Neuronal stem cell (in vitro differentiated cells): ENCODE results near the gene LIPT1.

Experiments
- DNase-seq: peaks from one replicate; pipeline ENCODE4 v3.0.0-alpha.2; 2013; ENCODE audit warnings: low spot score
- H2AFZ ChIP-seq: one replicate; pipeline ENCODE4 v1.6.1; 2013; ENCODE audit warnings: mild to moderate bottlenecking, low read length, inconsistent platforms
- H2AK5ac ChIP-seq: 2 replicates; pipeline ENCODE4 v1.6.1; 2013; ENCODE audit warnings: low read depth, mild to moderate bottlenecking, inconsistent platforms, low read length, moderate library complexity, mixed read lengths
- H2BK120ac ChIP-seq: 2 replicates; pipeline ENCODE4 v1.6.1; 2013; ENCODE audit warnings: low read depth, mild to moderate bottlenecking, inconsistent platforms, low read length, moderate library complexity, mixed read lengths
- H2BK12ac ChIP-seq: one replicate; pipeline ENCODE4 v1.6.1; 2013; ENCODE audit warnings: low read length, inconsistent platforms
- H2BK15ac ChIP-seq: 2 replicates; pipeline ENCODE4 v1.6.1; 2013; ENCODE audit warnings: mild to moderate bottlenecking, low read length, inconsistent platforms, mixed read lengths
- H2BK5ac ChIP-seq: one replicate; pipeline ENCODE4 v1.6.1; 2013; ENCODE audit warnings: inconsistent platforms, mild to moderate bottlenecking, low read length, moderate library complexity
- H3K14ac ChIP-seq: one replicate; pipeline ENCODE4 v1.6.1; 2013; ENCODE audit warnings: low read length, inconsistent platforms
- H3K18ac ChIP-seq: 2 replicates; pipeline ENCODE4 v1.6.1; 2013; ENCODE audit warnings: low read length, inconsistent platforms
- H3K23ac ChIP-seq: 2 replicates; pipeline ENCODE4 v1.6.1; 2013; ENCODE audit warnings: low read depth, mild to moderate bottlenecking, mixed read lengths, low read length, inconsistent platforms; ENCODE audit not compliant: poor library complexity
- H3K27ac ChIP-seq: replicated peaks from 3 replicates; pipeline ENCODE4 v1.5.1; 2013; ENCODE audit warnings: low read length, inconsistent platforms
- H3K27me3 ChIP-seq, 3 experiments: 2 replicates each; pipeline ENCODE4 v1.6.1; 2013; ENCODE audit warnings: low read length in 3 of 3, mild to moderate bottlenecking in 2 of 3, inconsistent platforms in 1 of 3, low read depth in 1 of 3, mixed read lengths in 1 of 3, moderate library complexity in 1 of 3; ENCODE audit not compliant: control insufficient read depth in 3 of 3, insufficient read depth in 3 of 3
- H3K36me3 ChIP-seq, 2 donors: replicated peaks in 1 of 2; 2 replicates each; pipeline ENCODE4 v1.6.1; 2013; ENCODE audit warnings: low read length in 2 of 2; ENCODE audit not compliant: control insufficient read depth in 2 of 2, insufficient read depth in 2 of 2
- H3K4ac ChIP-seq: 2 replicates; pipeline ENCODE4 v1.6.1; 2013; ENCODE audit warnings: inconsistent platforms, mild to moderate bottlenecking, low read length, moderate library complexity
- H3K4me1 ChIP-seq, 2 donors: 1 replicate in 1 of 2; 2 replicates in 1 of 2; pipeline ENCODE4 v1.6.1; 2013; ENCODE audit warnings: low read length in 2 of 2, low read depth in 1 of 2; ENCODE audit not compliant: control insufficient read depth in 2 of 2, insufficient read depth in 1 of 2
- H3K4me2 ChIP-seq: one replicate; pipeline ENCODE4 v1.6.1; 2013; ENCODE audit warnings: mild to moderate bottlenecking, low read length, inconsistent platforms; ENCODE audit not compliant: insufficient read depth, poor library complexity, severe bottlenecking
- H3K4me3 ChIP-seq, 2 donors: 2 replicates each; pipeline ENCODE4 v1.5.1; 2013; ENCODE audit warnings: low read length in 2 of 2, mild to moderate bottlenecking in 2 of 2, inconsistent platforms in 1 of 2, moderate library complexity in 1 of 2
- H3K79me1 ChIP-seq: one replicate; pipeline ENCODE4 v1.6.1; 2013; ENCODE audit warnings: low read depth, mild to moderate bottlenecking, inconsistent platforms, low read length, moderate library complexity
- H3K9ac ChIP-seq: one replicate; pipeline ENCODE4 v1.6.1; 2013; ENCODE audit warnings: mild to moderate bottlenecking, low read depth, low read length, inconsistent platforms; ENCODE audit not compliant: poor library complexity
- H3K9me3 ChIP-seq, 2 donors: replicated peaks in 1 of 2; 2 replicates each; pipeline versions ENCODE3 to v1.6.1; 2013; ENCODE audit warnings: low read length in 2 of 2, mild to moderate bottlenecking in 2 of 2, inconsistent platforms in 1 of 2, low read depth in 1 of 2, mixed read lengths in 1 of 2, moderate library complexity in 1 of 2; ENCODE audit not compliant: control insufficient read depth in 2 of 2, insufficient read depth in 1 of 2
- H4K8ac ChIP-seq: one replicate; pipeline ENCODE4 v1.6.1; 2013; ENCODE audit warnings: low read depth, mild to moderate bottlenecking, inconsistent platforms, low read length, moderate library complexity
- H4K91ac ChIP-seq: one replicate; pipeline ENCODE4 v1.6.1; 2013; ENCODE audit warnings: low read length, low read depth, mild to moderate bottlenecking, inconsistent platforms; ENCODE audit not compliant: poor library complexity
- WGBS, 2 donors: extraction: QIAGEN DNeasy Blood & Tissue Kit; methylation state at CpG; one replicate each; pipeline ENCODE4 v1.1.7; 2013; ENCODE audit warnings: missing lambda C conversion rate in 2 of 2, mixed read lengths in 1 of 2; ENCODE audit not compliant: insufficient read length in 2 of 2, insufficient replicate concordance in 1 of 2; ENCODE audit errors: extremely low coverage in 2 of 2; 5-methylcytosine and 5-hydroxymethylcytosine counted together

The LIPT1 gene

GRCh38 chr2:99159594-99159993 is 4.8 kb downstream of the LIPT1 start:
- Histone ChIP-seq H3K27ac (no peak overlapping the region), H2BK120ac (no peak overlapping the region), H3K36me3 (peaks cover 0 to 52% of the 10 kb centered on the region in 2 donors), H3K79me1 (no peaks in the 10 kb centered on the region), H3K14ac (no peak overlapping the region), H2BK12ac (no peak overlapping the region), H3K4me2 (no peak overlapping the region), H3K4me3 (no peak overlapping the region), H4K8ac (no peak overlapping the region), H2BK5ac (no peak overlapping the region), H2BK15ac (no peak overlapping the region), H2AFZ (no peak overlapping the region), H3K23ac (no peak overlapping the region), H3K18ac (no peak overlapping the region), H4K91ac (no peak overlapping the region), H3K9ac (no peak overlapping the region), H3K9me3 (no peaks in the 10 kb centered on the region), H3K4ac (no peak overlapping the region), H3K4me1 (peaks cover 0 to 3% of the 10 kb centered on the region in 2 donors), H2AK5ac (no peak overlapping the region), H3K27me3 (no peaks in the 10 kb centered on the region)
- no CpG with 5 or more reads among the region's 4 CpGs for WGBS, 2 donors
- no peak for DNase-seq

DNA sequence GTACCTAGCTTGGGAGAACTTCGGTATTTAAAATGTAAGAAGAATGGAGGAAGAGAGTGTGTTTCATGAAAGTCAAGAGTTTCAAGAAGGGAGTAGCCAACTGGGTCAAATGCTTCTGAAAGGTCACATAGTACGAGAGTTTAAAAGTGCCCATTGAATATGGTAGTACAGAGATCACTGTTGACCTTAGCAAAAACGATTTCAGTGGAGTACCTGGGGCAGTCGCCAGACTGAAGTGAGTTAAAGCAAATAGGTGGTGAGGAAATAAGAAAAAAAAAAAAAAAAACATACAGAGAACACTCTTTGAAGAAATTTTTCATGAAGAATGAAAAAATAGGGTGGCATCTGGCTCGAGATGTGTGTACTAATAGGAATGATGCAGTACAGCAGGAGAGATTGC is 11.5 kb downstream of the LIPT1 start:
- Histone ChIP-seq H3K79me1 (no peaks in the 10 kb centered on the region), H3K23ac (no peak overlapping the region), H3K4me1 (no peaks in the 10 kb centered on the region), H3K36me3 (peaks cover 6 to 72% of the 10 kb centered on the region in 2 donors), H3K27me3 (no peaks in the 10 kb centered on the region), H3K9me3 (no peaks in the 10 kb centered on the region), H3K4me3 (no peak overlapping the region), H2BK120ac (no peak overlapping the region), H3K27ac (no peak overlapping the region), H3K18ac (no peak overlapping the region), H2BK15ac (no peak overlapping the region), H4K91ac (no peak overlapping the region), H2AK5ac (no peak overlapping the region), H4K8ac (no peak overlapping the region), H2AFZ (no peak overlapping the region), H2BK5ac (no peak overlapping the region), H2BK12ac (no peak overlapping the region), H3K9ac (no peak overlapping the region), H3K4ac (no peak overlapping the region), H3K4me2 (no peak overlapping the region), H3K14ac (no peak overlapping the region)
- no peak for DNase-seq
- no CpG with 5 or more reads among the region's 5 CpGs for WGBS, 2 donors

- H3K27me3 ChIP-seq, result no peaks in the 10 kb centered on the region
- no peak for DNase-seq
- H3K14ac ChIP-seq, result no peak overlapping the region
- H2BK15ac ChIP-seq, result no peak overlapping the region
- H2AK5ac ChIP-seq, result no peak overlapping the region
- H2BK5ac ChIP-seq, result no peak overlapping the region
- no peak overlapping the region for H4K91ac ChIP-seq
- no peak overlapping the region for H3K4ac ChIP-seq
- no peaks in the 10 kb centered on the region for H3K9me3 ChIP-seq
- H4K8ac ChIP-seq, result no peak overlapping the region
- H3K9ac ChIP-seq, result no peak overlapping the region
- H3K4me2 ChIP-seq, result no peak overlapping the region
- no peak overlapping the region for H3K4me3 ChIP-seq
- no peak overlapping the region for H2BK12ac ChIP-seq
- no peaks in the 10 kb centered on the region for H3K79me1 ChIP-seq
- H3K36me3 ChIP-seq, result peaks cover 8 to 88% of the 10 kb centered on the region in 2 donors
- H2AFZ ChIP-seq, result no peak overlapping the region
- H3K27ac ChIP-seq, result no peak overlapping the region
- H3K18ac ChIP-seq, result no peak overlapping the region
- H3K4me1 ChIP-seq, result no peaks in the 10 kb centered on the region
- H3K23ac ChIP-seq, result no peak overlapping the region
- no CpG with 5 or more reads among the region's 1 CpG for WGBS, 2 donors
- no peak overlapping the region for H2BK120ac ChIP-seq
These were observed 14.8 kb downstream of the LIPT1 start for GRCh38 chr2:99169534-99169933.

DNA sequence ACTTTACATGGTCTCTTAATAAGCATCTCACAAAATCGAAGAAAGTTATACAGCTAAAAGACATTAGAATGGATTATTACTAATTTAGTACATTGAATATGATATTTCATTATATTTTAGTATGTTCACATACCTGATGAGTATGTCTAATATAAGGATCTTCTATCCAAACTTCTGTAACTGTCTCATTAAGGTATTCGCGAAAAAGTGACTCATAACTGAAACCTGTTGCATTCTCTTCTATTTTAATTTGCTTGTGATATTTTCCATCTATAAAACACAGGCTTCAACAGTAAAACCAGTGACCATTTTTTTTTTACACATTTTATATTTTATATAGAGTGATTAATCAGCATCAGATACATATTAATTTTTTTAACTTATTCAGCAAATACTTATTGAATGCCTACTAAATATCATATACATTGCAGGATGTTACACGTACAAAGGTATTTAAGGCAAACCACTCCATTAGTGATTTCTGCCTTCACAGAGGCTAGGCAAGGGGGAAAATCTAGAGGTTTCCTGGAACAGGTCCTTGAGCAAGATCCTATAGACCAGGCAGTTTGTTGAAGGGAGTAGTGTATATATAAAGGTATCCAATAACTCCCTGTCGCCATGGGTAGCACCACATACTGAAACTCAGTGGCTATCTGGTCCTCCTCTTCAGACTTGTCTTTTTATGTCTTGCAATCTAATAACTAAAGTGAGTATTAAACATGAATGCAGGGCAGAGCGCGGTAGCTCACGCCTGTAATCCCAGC is 16.8 kb downstream of the LIPT1 start:
- H2BK120ac ChIP-seq, result no peak overlapping the region
- no peak overlapping the region for H2BK12ac ChIP-seq
- no peak overlapping the region for H3K4me3 ChIP-seq
- H3K9ac ChIP-seq, result no peak overlapping the region
- H3K18ac ChIP-seq, result no peak overlapping the region
- no peak overlapping the region for H2BK5ac ChIP-seq
- no peak overlapping the region for H3K23ac ChIP-seq
- no peaks in the 10 kb centered on the region for H3K27me3 ChIP-seq
- H4K91ac ChIP-seq, result no peak overlapping the region
- no peak for DNase-seq
- no peak overlapping the region for H4K8ac ChIP-seq
- H3K9me3 ChIP-seq, result no peaks in the 10 kb centered on the region
- no peaks in the 10 kb centered on the region for H3K79me1 ChIP-seq
- H3K4ac ChIP-seq, result no peak overlapping the region
- no CpG with 5 or more reads among the region's 8 CpGs for WGBS, 2 donors
- H3K36me3 ChIP-seq, result peaks cover 8 to 69% of the 10 kb centered on the region in 2 donors
- no peak overlapping the region for H2BK15ac ChIP-seq
- no peak overlapping the region for H3K4me2 ChIP-seq
- no peak overlapping the region for H3K27ac ChIP-seq
- H2AFZ ChIP-seq, result no peak overlapping the region
- H3K14ac ChIP-seq, result no peak overlapping the region
- H2AK5ac ChIP-seq, result no peak overlapping the region
- no peaks in the 10 kb centered on the region for H3K4me1 ChIP-seq
